ENCODE data around the gene TRIM38.
A peak's percentile ranks its signal among the peaks of the same experiment; 100 is the strongest.
"Not testable (repeated sequence)": the region's sequence is repeated elsewhere in the genome, so short reads cannot be mapped to it uniquely, and the experiment has no call there.

The TRIM38 gene

GRCh38 chr6:26009817-26010216 lies 47.2 kb downstream of the TRIM38 start:
- no peak for DNase-seq

GRCh38 chr6:26012061-26012460 lies 49.5 kb downstream of the TRIM38 start:
- peak; percentile 19 for DNase-seq

- DNase-seq: not testable (repeated sequence)
These were observed 51.8 kb downstream of the TRIM38 start for GRCh38 chr6:26014386-26014785.

GRCh38 chr6:26016245-26016962 lies 53.8 kb downstream of the TRIM38 start:
- DNase-seq: no peak

- DNase-seq: no peak
These were observed 54.5 kb downstream of the TRIM38 start for GRCh38 chr6:26016963-26017631.

GRCh38 chr6:26017632-26017966 lies 55.0 kb downstream of the TRIM38 start:
- DNase-seq: peak; percentile 57

GRCh38 chr6:26019261-26019830 lies 56.7 kb downstream of the TRIM38 start:
- no peak for DNase-seq

- DNase-seq: no peak
These were observed 57.3 kb downstream of the TRIM38 start for GRCh38 chr6:26019967-26020328.

- peak; percentile 80 for DNase-seq
These were observed 57.9 kb downstream of the TRIM38 start for GRCh38 chr6:26020329-26021000.

GRCh38 chr6:26021001-26021349 lies 58.4 kb downstream of the TRIM38 start:
- peak; percentile 54 for DNase-seq

- DNase-seq: peak; percentile 94
These were observed 58.9 kb downstream of the TRIM38 start for GRCh38 chr6:26021350-26022131.

- peak; percentile 83 for DNase-seq
These were observed 59.5 kb downstream of the TRIM38 start for GRCh38 chr6:26022132-26022472.

- DNase-seq: no peak
These were observed 60.1 kb downstream of the TRIM38 start for GRCh38 chr6:26022737-26023136.

GRCh38 chr6:26024651-26025046 lies 62.0 kb downstream of the TRIM38 start:
- DNase-seq: no peak

- DNase-seq: peak; percentile 18
These were observed 62.7 kb downstream of the TRIM38 start for GRCh38 chr6:26025047-26025893.

GRCh38 chr6:26025894-26026832 lies 63.6 kb downstream of the TRIM38 start:
- DNase-seq: peak; percentile 91

GRCh38 chr6:26026833-26027490 lies 64.4 kb downstream of the TRIM38 start:
- peak; percentile 97 for DNase-seq

GRCh38 chr6:26027491-26028211 lies 65.0 kb downstream of the TRIM38 start:
- no peak for DNase-seq

- no peak for DNase-seq
These were observed 65.7 kb downstream of the TRIM38 start for GRCh38 chr6:26028212-26028745.
